ENCODE results near the gene CLEC7A. TPM values are rescaled to one million over a fixed set of nuclear protein-coding genes. Genes with fewer than 3 reads are reported as not detected.

Gene CLEC7A
- total and polyA plus RNA-seq, 9 of the 15 experiments (the other 6 are each of a cell fraction or from before 2014, with no cell fraction given), result 0.16 TPM; not detected in 8

DNA sequence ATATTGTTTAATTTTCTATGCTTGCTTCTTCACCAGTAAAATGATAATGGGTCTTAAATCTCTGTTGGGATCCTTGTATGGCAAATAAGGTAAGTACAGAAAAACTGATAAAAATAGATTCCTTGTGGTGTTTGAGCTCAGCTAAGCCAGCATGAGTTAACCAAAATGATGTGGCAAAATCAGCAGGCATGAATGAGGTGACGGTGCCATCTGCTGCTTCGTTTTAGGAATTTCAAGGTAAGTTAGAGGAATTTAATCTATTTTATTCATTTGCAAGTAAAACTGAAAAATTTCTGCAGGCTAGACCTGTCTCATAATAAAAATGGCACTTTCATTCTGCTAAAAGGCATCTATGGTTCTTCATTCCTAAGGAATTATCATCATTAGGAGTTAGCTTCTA is 10.0 kb upstream of the CLEC7A start (continued):
- TF ChIP-seq DEAF1 (CRISPR knock-in tag; IDR thresholded peaks at IDR 0.05), result peak; percentile 39; the same call in 1 of the 2 replicates

DNA sequence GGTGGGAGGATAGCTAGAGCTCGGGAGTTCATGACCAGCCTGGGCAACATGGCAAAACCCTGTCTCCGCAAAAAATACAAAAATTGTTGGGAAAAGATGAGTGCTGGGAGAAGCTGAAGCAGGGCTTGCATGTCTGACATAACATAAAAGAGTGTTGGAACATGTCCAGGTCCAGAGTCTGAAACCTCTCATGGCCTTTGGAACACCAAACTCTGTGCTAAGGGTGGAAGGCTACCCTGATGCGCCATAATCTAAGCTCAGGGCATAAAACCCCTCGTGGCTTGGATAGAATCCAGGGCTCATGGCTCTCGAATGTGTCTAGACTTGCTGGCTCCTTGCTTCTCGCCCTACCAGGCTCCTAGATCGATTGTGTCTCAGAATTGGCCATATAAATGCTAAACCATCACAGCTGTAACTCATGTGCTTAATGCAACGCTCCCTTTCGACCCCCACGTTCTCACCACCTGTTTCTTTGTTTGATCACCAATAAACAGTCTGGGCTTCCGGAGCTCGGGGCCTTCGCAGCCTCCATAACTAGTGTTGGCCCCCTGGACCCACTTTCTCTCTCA is 6.7 kb upstream of the CLEC7A start:
- in situ Hi-C loops (cut with MboI), result loop anchor here (25.0 kb wide), 1 partner anchor 324 kb away; no protein-coding TSS in a partner anchor
- POLR2A ChIA-PET, result no interaction called here
- TF ChIP-seq TEAD1 (CRISPR knock-in tag; IDR thresholded peaks at IDR 0.05) (no peak), KDM5B (IDR thresholded peaks at IDR 0.05; ENCODE audit: insufficient replicate concordance, low read depth, low read length) (no peak), KAT7 (CRISPR knock-in tag; IDR thresholded peaks at IDR 0.05; ENCODE audit: borderline replicate concordance) (no peak), KDM1A (IDR thresholded peaks at IDR 0.05) (no peak), MBD1 (CRISPR knock-in tag; IDR thresholded peaks at IDR 0.05) (no peak), C11orf30 (IDR thresholded peaks at IDR 0.05; ENCODE audit: low read depth) (no peak), ZNF316 (IDR thresholded peaks at IDR 0.05) (no peak), TSC22D4 (tag; IDR thresholded peaks at IDR 0.05) (no peak)
- TF ChIP-seq, protein P1, sequence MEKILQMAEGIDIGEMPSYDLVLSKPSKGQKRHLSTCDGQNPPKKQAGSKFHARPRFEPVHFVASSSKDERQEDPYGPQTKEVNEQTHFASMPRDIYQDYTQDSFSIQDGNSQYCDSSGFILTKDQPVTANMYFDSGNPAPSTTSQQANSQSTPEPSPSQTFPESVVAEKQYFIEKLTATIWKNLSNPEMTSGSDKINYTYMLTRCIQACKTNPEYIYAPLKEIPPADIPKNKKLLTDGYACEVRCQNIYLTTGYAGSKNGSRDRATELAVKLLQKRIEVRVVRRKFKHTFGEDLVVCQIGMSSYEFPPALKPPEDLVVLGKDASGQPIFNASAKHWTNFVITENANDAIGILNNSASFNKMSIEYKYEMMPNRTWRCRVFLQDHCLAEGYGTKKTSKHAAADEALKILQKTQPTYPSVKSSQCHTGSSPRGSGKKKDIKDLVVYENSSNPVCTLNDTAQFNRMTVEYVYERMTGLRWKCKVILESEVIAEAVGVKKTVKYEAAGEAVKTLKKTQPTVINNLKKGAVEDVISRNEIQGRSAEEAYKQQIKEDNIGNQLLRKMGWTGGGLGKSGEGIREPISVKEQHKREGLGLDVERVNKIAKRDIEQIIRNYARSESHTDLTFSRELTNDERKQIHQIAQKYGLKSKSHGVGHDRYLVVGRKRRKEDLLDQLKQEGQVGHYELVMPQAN (IDR thresholded peaks at IDR 0.05; ENCODE audit: borderline replicate concordance), result no peak
- TF ChIP-seq, protein P2, sequence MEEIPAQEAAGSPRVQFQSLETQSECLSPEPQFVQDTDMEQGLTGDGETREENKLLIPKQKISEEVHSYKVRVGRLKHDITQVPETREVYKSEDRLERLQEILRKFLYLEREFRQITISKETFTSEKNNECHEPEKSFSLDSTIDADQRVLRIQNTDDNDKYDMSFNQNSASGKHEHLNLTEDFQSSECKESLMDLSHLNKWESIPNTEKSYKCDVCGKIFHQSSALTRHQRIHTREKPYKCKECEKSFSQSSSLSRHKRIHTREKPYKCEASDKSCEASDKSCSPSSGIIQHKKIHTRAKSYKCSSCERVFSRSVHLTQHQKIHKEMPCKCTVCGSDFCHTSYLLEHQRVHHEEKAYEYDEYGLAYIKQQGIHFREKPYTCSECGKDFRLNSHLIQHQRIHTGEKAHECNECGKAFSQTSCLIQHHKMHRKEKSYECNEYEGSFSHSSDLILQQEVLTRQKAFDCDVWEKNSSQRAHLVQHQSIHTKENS (CRISPR knock-in tag; IDR thresholded peaks at IDR 0.05), result no peak

More for the DNA sequence above, 6.7 kb upstream of the CLEC7A start:
- Histone ChIP-seq H3K4me2 (ENCODE audit: insufficient read depth, low read length) (no peak overlapping the region), H3K27ac (ENCODE audit: extremely low read depth, low read depth, low read length) (no peak overlapping the region), H3K9me1 (ENCODE audit: control insufficient read depth, insufficient read depth, low read length) (no peaks in the 10 kb centered on the region), H3K9me3 (replicated peaks; ENCODE audit: control insufficient read depth, insufficient read depth, low read depth, low read length) (no peaks in the 10 kb centered on the region), H2AFZ (ENCODE audit: low read depth, low read length) (no peak overlapping the region), H3K79me2 (ENCODE audit: control insufficient read depth, insufficient read depth, low read length) (no peaks in the 10 kb centered on the region), H3K4me1 (replicated peaks in 1 of 2; ENCODE audit: control insufficient read depth in 2 of 2, insufficient read depth in 2 of 2, low read length in 2 of 2) (no peaks in the 10 kb centered on the region), H3K27me3 (ENCODE audit: control insufficient read depth in 2 of 2, insufficient read depth in 2 of 2, low read length in 2 of 2) (no peaks in the 10 kb centered on the region), H3K4me3 (no peak overlapping the region), H3K9ac (ENCODE audit: insufficient read depth in 1 of 2, low read depth in 2 of 2, low read length in 2 of 2) (no peak overlapping the region), H3K36me3 (ENCODE audit: control insufficient read depth, insufficient read depth, low read length) (no peaks in the 10 kb centered on the region), H4K20me1 (replicated peaks; ENCODE audit: control insufficient read depth, insufficient read depth, low read length) (no peaks in the 10 kb centered on the region)
- no peak for DNase-seq (ENCODE audit: extremely low read depth in 1 of 4, low spot score in 3 of 4)
- no peak for FAIRE-seq
- BruUV-seq (replicated peaks), result no TSS peak
- ATAC-seq, result no peak
- 2% methylated on average over 12 of the region's 13 CpGs for WGBS (ENCODE audit: insufficient coverage, low coverage, missing lambda C conversion rate)
- CTCF ChIA-PET (ENCODE audit: low intra/inter-chr PET ratio), result no interaction called here
- intact Hi-C loops (cut with micrococcal nuclease), result loop anchor here (5.0 kb wide), 1 partner anchor 104 kb away; the partner anchor contains the start of gene CLEC9A

All from K562 (cell line).